ENCODE results near the gene BRD3. TPM values are rescaled to one million over a fixed set of nuclear protein-coding genes. Genes with fewer than 3 reads are reported as not detected.

Gene BRD3
- total RNA-seq, 1 experiment from 2014 or later, result 63.1 TPM

DNA sequence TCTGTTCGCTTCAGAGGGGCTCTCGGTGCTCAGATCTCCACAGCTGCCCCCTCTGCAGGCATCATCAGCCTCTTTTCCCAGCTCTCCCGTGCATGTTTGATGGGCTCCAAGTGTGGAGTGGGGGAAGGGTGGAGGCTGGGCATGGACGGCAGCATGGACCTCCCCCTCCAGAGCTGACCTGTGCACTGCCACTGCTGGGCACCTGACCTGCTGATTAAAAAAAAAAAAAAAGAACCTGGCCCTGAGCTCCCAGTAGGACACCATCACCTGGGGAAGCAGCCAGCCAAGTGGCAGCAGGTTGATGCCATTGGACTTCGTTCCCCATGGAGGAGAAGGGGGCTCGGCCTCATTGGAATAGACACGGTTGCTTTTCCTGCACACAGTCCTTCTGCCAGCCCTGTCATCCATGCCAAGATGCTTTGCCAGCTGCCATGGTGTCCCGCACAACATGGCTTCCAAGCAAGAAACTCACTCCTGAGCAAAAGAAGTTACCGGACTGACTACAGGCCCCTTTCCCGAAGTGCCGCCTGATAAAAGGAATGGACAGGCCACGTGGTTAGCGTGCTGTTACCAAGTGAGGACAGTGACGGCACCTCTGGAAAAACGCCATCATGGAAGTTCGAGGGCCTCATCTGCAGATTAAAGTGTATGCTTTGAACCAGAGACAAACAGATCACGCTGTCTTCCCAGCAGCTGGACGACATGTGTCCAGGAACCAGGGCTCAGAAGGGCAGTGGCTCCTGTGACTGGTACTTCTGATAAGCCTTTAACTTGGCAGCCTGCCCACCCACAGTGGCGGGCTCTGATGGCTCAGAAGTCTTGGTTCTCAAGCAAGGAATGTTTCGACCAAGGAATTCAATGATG lies 57.3 kb downstream of the BRD3 start:
- no peak overlapping the region for H3K14ac ChIP-seq (ENCODE audit: insufficient read depth, low read length)
- H3K4me1 ChIP-seq (ENCODE audit: insufficient read depth, low read length), result no peaks in the 10 kb centered on the region
- no peak overlapping the region for H2AFZ ChIP-seq (ENCODE audit: low read length)
- no peak overlapping the region for H3K23ac ChIP-seq (ENCODE audit: insufficient read length, low read depth, low read length)
- no peak overlapping the region for H4K5ac ChIP-seq (ENCODE audit: insufficient read length, low read depth, low read length)
- no peak overlapping the region for H2BK15ac ChIP-seq (ENCODE audit: low read depth, low read length)
- H2BK5ac ChIP-seq (ENCODE audit: insufficient read length, low read length), result no peak overlapping the region
- H3K9ac ChIP-seq (ENCODE audit: extremely low read depth, insufficient read length, low read length), result no peak overlapping the region
- H3K36me3 Mint-ChIP-seq (ENCODE audit: insufficient read depth in 1 of 3, low read depth in 3 of 3), result peaks cover 5 to 14% (median 12%) of the 10 kb centered on the region in 3 experiments; a peak in 6 of 7 replicates
- WGBS (ENCODE audit: extremely low coverage, insufficient read length, low lambda C conversion rate), result no CpG with 5 or more reads among the region's 20 CpGs
- H3K79me1 ChIP-seq (ENCODE audit: insufficient read depth, low read depth, low read length, poor library complexity, severe bottlenecking), result no peaks in the 10 kb centered on the region
- H2BK12ac ChIP-seq (ENCODE audit: insufficient read length, low read depth, low read length), result no peak overlapping the region
- H2BK20ac ChIP-seq (ENCODE audit: low read depth, low read length, poor library complexity, severe bottlenecking), result no peak overlapping the region
- H4K91ac ChIP-seq (ENCODE audit: insufficient read length, low read depth, low read length), result no peak overlapping the region
- no peaks in the 10 kb centered on the region for H3K79me2 ChIP-seq (ENCODE audit: insufficient read depth, low read length)
- TF ChIP-seq CTCF (conservative IDR thresholded peaks at IDR 0.05), result no peak
- H3K27me3 Mint-ChIP-seq (ENCODE audit: low read depth), result peaks cover 15% of the 10 kb centered on the region
- no peak overlapping the region for H2BK120ac ChIP-seq (ENCODE audit: low read depth, low read length, poor library complexity, severe bottlenecking)
- H3K27ac ChIP-seq (ENCODE audit: insufficient read length, low read depth, low read length), result no peak overlapping the region
- no peaks in the 10 kb centered on the region for H3K23me2 ChIP-seq (ENCODE audit: insufficient read length, low read depth, low read length, poor library complexity, severe bottlenecking)
- H3K4me2 ChIP-seq (ENCODE audit: insufficient read depth, insufficient read length, low read length), result no peak overlapping the region
- H3K56ac ChIP-seq (ENCODE audit: insufficient read length, low read depth, low read length), result no peak overlapping the region
- no peak overlapping the region for H3K18ac ChIP-seq (ENCODE audit: insufficient read length, low read depth, low read length)
- no peaks in the 10 kb centered on the region for H3K27me3 ChIP-seq (ENCODE audit: insufficient read depth, low read length)
- no peak overlapping the region for H3K27ac Mint-ChIP-seq
- H3K4me1 Mint-ChIP-seq, result no peaks in the 10 kb centered on the region
- H2AK5ac ChIP-seq (ENCODE audit: insufficient read length, low read length), result no peak overlapping the region
- H3K9me3 Mint-ChIP-seq, result peaks cover 24 to 29% of the 10 kb centered on the region in 2 experiments
- no peaks in the 10 kb centered on the region for H4K20me1 ChIP-seq (ENCODE audit: control insufficient read depth, insufficient read depth, insufficient read length)
- no peak overlapping the region for H3K4ac ChIP-seq (ENCODE audit: low read depth, low read length)
- no peak overlapping the region for H3T11ph ChIP-seq (ENCODE audit: low read length)
- H3K4me3 Mint-ChIP-seq, result no peak overlapping the region
- no peak overlapping the region for H4K8ac ChIP-seq (replicated peaks; ENCODE audit: insufficient read length, low read depth, low read length)
- peaks cover 13% of the 10 kb centered on the region for H3K9me3 ChIP-seq (ENCODE audit: control insufficient read depth, low read depth, low read length)
- no peak for DNase-seq

Measured in H9 (cell line).